Activated T-helper 9 cell treated with anti-CD3 and anti-CD28 coated beads, Interleukin-2, amount 50 U/mL, for 16 hours (primary cell): ENCODE results near the gene ZSCAN5B.
"Not testable (repeated sequence)": the region's sequence is repeated elsewhere in the genome, so short reads cannot be mapped to it uniquely, and the experiment has no call there.

Experiments used
- DNase-seq: peaks from one replicate; pipeline ENCODE4 v3.0.0-alpha.2; 2020; ENCODE audit warnings: low read depth

The ZSCAN5B gene

DNA sequence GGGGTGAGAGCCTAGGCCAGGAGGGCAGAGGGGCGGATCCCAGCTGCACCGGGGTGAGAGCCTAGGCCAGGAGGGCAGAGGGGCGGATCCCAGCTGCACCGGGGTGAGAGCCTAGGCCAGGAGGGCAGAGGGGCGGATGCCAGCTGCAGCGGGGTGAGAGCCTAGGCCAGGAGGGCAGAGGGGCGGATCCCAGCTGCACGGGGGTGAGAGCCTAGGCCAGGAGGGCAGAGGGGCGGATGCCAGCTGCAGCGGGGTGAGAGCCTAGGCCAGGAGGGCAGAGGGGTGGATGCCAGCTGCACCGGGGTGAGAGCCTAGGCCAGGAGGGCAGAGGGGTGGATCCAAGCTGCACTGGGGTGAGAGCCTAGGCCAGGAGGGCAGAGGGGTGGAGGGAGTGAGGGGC is 21.3 kb downstream of the ZSCAN5B start:
- DNase-seq: not testable (repeated sequence)

GRCh38 chr19:56175861-56176307 is 21.7 kb downstream of the ZSCAN5B start, which contains the start of gene GALP:
Gene GALP, plus strand, starts transcription at chr19:56176008. Its CDS starts 1,101 bp downstream, at chr19:56177109.
- DNase-seq: not testable (repeated sequence)

DNA sequence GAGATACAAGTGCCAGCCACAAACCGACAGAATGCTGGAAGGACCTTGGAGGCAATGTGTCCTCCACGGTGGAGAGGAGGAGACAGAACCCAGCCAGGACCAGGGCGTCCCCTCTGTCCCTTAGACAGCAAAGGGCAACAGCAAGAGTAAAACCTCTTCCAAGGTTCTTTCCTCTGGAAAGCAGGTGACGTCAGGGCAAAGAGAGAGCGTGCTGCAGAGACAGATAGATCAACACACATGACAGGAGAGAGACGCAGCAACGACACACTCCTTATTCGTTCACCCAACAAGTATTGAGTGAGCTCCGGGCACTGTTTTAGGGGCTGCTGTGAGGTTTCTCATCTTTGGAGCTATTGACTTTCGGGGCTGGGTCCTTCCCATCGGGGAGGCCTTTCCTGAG is 23.0 kb downstream of the ZSCAN5B start:
- DNase-seq: no peak

GRCh38 chr19:56174086-56174485 is 23.5 kb downstream of the ZSCAN5B start:
- DNase-seq: no peak

DNA sequence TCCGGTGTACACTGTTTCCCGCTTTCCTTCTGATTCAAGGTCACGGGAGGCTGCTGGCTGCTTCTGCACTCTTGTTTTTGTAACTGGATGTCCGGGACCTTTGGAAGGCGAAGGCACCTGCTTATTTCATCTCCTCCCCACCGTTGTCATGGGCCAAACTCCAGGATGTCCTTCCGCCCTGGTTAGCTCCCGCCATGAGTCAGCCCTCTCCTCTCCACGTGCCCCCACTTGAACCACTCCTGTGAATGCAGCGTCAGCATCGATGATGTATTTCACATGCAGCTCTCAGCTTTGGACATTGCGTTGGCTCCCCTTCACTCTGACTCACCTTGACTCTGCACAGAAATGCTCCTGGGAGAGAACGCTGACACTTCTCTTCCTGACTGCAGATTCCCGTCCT is 27.3 kb downstream of the ZSCAN5B start:
- no peak for DNase-seq

GRCh38 chr19:56167064-56167578 is 30.5 kb downstream of the ZSCAN5B start:
- no peak for DNase-seq

DNA sequence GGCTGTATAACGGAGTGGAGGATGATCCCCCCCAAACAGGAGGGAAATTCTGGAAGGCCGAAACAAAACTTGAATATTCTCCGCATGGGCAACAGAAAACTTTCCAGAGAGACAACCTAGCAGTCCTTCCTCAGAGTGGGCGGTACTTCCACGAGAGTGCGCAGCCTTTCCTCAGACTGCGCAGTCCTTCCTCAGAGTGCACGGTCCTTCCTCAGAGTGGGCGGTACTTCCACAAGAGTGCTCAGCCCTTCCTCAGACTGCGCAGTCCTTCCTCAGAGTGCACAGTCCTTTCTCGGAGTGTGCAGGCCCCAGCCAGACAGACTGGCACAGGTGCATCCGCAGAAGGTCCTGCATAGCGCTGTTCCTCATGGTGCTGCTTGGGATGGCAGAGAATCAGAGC is 34.5 kb downstream of the ZSCAN5B start:
- no peak for DNase-seq

GRCh38 chr19:56162258-56162657 is 35.3 kb downstream of the ZSCAN5B start:
- no peak for DNase-seq

GRCh38 chr19:56161534-56161933 is 36.0 kb downstream of the ZSCAN5B start:
- DNase-seq: no peak

- DNase-seq: no peak
These were observed 37.8 kb downstream of the ZSCAN5B start for GRCh38 chr19:56159622-56160271.

- DNase-seq: no peak
These were observed 38.5 kb downstream of the ZSCAN5B start for GRCh38 chr19:56159009-56159559.

DNA sequence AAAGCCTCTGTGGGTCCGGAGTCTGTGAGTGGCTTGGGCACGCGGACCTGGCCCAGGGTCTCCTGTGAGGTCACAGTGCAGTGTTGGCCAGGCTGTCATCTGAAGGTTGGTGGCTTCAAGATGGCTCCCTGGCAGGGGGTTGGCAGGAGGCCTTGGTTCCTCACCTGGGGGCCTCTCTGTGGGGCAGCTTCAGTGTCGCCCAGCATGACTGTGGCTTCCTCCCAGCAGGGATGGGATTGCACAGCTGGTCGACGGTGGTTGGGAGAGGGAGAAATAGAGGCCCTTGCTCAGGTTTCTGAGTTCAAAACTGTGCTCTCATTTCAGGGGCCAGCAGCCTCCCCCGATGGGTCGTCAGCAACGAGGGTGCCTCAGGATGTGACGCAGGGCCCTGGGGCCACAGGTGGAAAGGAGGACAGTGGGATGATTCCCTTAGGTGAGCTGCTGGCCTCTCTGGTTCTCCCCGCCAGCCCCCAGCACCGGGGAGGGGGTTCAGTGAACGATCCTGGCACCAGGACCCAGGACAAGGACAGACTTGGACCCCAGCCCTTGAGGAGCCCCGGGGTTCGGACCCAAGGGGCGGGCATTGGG is 39.3 kb downstream of the ZSCAN5B start:
- no peak for DNase-seq

DNA sequence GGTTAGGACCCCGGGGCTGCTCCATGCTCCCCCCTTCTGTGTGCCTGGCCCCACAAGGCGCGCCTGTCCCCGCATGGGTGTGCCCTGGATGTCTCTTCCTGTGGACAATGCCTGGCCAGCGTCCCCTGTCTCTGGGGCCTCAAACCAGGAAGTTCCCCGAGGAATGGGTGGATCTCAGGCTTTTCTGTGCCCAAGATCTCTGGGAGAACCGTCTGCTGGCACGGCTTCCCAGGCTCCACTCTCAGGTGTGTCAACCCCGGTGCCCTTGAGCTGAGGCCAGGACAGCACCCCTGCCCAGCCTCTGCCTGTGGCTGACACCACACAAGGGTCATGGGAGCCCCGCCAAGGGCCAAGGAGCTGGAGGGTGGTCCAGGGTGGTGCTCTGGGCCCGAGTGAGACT is 40.8 kb downstream of the ZSCAN5B start:
- no peak for DNase-seq

DNA sequence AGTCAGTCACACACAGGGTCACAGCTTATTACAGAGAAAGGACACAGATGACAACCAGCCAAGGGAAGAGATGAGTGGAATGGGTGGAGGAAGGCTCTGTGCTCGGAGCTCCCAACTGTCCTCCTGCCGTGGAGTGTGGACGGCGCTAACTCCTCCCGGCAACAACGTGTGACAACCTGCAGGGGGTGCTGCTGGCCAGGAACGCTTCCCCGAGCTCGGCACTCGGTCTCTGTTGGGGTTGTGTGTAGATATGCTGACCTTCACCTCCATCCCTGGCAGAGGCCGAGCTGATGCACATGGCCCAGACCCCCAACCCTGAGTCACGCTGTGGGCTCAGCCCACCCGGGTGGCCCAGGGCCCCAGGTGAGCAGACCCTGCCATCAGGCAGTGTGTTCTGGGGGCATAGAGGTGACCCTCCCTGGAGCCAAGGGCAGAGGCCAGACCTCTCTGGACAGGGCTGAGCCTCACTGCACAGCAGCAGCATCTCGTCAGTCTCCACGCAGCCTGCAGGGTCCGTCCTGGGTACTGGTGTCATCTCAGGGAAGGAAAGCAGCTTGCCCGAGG is 42.4 kb downstream of the ZSCAN5B start:
- no peak for DNase-seq

DNA sequence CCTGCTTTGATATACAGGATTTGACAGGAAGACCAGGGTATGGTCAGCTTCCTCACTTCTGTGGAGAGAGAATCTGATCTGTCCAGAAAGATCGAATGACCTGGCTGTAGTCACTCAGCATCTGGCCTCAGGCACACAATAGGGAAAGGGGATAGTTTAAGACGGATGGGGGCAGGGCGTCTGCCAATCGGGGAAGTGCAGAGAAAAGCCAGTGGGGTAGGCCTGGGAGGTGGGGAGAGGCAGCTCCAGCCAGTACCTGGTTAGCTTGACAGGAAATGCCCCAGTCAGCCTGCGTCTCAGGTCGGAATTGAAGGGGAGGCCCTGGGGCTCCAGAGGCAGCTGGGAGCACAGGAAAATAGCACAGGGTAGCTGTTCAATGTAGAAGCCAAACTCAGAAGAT is 44.1 kb downstream of the ZSCAN5B start:
- no peak for DNase-seq

DNA sequence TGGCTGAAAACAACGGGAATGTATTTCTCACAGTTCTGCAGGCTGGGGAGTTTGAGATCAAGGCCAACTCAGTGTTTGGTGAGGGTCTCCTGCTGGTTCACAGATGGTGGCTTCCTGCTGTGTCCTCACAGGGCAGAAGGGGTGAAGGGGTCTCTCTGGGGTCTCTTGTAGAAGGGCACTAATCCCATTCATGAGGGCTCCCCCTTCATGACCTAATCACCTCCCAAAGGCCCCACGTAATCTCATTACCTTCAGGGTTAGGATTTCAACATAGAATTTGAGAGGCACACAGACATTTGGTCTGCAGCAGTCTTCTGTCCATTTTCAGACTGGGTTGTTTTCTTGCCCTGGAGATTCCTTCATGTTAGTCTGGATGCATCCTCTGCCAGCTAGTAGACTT is 44.9 kb downstream of the ZSCAN5B start:
- no peak for DNase-seq

DNA sequence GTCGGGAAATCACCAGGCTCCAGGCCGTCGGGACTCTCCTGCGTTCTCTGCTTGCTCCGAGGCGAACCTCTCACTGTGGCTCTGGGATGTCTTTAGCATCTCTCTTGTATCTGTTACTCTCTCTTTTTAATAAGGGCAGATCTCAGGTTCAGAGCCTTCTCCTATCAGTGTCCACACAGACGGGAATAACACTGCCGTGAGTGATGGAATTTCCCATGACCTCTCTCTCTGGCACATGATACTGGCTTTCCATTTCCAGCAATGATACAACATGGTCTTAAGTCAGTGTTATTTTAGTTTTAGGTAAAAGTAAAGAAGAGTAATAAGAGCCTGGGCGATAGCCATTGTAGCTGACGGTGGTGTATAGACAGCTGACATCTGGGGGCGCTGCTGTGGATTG is 47.2 kb downstream of the ZSCAN5B start:
- no peak for DNase-seq

GRCh38 chr19:56149656-56150038 is 47.9 kb downstream of the ZSCAN5B start:
- no peak for DNase-seq

DNA sequence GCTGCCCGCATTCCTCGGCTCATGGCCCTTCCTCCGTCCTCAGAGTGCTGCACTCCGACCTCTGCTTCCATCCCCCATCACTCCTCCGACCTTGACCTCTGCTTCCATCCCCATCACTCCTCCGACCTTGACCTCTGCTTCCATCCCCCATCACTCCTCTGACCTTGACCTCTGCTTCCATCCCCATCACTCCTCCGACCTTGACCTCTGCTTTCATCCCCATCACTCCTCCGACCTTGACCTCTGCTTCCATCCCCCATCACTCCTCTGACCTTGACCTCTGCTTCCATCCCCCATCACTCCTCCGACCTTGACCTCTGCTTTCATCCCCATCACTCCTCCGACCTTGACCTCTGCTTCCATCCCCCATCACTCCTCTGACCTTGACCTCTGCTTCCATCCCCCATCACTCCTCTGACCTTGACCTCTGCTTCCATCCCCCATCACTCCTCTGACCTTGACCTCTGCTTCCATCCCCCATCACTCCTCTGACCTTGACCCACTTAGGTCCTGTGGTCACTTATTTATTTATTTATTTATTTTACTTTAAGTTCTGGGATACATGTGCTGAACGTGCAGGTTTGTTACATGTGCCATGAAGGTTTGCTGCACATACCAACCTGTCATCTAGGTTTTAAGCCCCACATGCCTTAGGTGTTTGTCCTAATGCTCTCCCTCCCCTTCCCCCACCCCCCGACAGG is 48.5 kb downstream of the ZSCAN5B start:
- DNase-seq: not testable (repeated sequence)

GRCh38 chr19:56148096-56148495 is 49.5 kb downstream of the ZSCAN5B start:
- DNase-seq: no peak

DNA sequence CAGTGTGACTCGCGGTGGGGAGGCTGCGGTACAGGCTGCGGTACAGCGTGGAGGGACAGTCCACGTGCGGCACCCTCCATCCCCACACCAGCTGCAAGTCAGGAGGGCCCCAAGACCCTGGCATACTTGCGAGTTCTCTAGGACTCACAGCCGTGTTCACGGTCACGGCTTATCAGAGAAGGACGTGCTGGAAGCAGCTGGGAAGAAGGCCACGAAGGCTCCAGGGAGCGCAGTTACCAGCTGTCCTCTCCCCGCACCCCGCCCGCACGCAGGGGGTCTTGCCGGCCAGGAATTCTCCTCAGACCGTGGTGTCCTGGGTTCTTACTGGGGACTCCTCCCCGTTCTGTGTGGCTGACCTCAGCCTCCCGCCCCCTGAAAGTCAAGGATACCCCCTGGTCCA is 50.3 kb downstream of the ZSCAN5B start:
- no peak for DNase-seq

DNA sequence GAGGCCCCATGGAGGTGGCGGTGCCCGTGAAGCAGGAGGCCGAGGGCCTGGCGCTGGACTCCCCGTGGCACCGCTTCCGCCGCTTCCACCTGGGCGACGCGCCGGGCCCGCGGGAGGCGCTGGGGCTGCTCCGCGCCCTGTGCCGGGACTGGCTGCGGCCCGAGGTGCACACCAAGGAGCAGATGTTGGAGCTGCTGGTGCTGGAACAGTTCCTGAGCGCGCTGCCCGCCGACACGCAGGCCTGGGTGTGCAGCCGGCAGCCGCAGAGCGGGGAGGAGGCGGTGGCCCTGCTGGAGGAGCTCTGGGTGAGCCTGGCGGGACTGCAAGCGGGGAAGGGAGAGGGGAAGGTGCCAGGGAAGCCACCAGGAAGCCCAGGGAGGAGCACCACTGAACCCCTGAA is 50.7 kb downstream of the ZSCAN5B start:
- DNase-seq: no peak

DNA sequence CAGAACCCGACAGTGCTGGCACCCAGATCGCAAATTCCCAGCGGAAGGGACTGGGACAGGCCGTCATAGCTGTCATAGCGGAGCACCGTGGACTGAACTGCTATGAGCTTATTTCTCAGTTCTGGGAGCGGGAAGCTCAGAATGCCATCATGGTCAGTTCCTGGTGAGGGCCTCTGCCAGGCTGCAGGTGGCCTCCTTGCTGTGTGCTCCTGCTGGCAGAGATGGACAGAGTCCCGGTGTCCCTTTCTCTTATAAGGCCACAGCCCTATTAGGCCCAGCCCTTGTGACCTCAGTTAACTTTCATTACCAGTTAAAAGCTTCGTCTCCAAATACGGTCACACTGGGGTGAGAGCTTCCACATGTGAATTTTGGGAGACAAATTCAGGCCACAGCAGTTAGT is 51.9 kb downstream of the ZSCAN5B start:
- no peak for DNase-seq
